NCI-H2107 treated with DMSO at 0.1 percent for 48 hours (cell line): ENCODE results near the gene OPN1SW.

Experiments
- DNase-seq: peaks from one replicate; lab custom pipeline; 2025; ENCODE audit not compliant: unreplicated experiment; lab: John Stamatoyannopoulos, UW

The OPN1SW gene

GRCh38 chr7:128763541-128763940, 12.1 kb downstream of the OPN1SW start:
- no peak for DNase-seq

- DNase-seq, result no peak
Observed at GRCh38 chr7:128759242-128759641, 16.4 kb downstream of the OPN1SW start.

GRCh38 chr7:128758553-128758952, 17.0 kb downstream of the OPN1SW start:
- DNase-seq, result no peak

GRCh38 chr7:128757203-128757602, 18.4 kb downstream of the OPN1SW start:
- DNase-seq, result no peak

- no peak for DNase-seq
Observed at GRCh38 chr7:128755819-128756476, 19.6 kb downstream of the OPN1SW start.

GRCh38 chr7:128755075-128755818, 20.3 kb downstream of the OPN1SW start:
- no peak for DNase-seq

- DNase-seq, result no peak
Observed at GRCh38 chr7:128752251-128752650, 23.3 kb downstream of the OPN1SW start.

GRCh38 chr7:128747327-128748079, 28.1 kb downstream of the OPN1SW start:
- no peak for DNase-seq

- no peak for DNase-seq
Observed at GRCh38 chr7:128745706-128746105, 29.9 kb downstream of the OPN1SW start.

- no peak for DNase-seq
Observed at GRCh38 chr7:128744366-128744905, 31.2 kb downstream of the OPN1SW start.

GRCh38 chr7:128743112-128743772, 32.4 kb downstream of the OPN1SW start:
- no peak for DNase-seq

- DNase-seq, result no peak
Observed at GRCh38 chr7:128742206-128742605, 33.4 kb downstream of the OPN1SW start.

- DNase-seq, result no peak
Observed at GRCh38 chr7:128741491-128741890, 34.1 kb downstream of the OPN1SW start.

- DNase-seq, result no peak
Observed at GRCh38 chr7:128740996-128741395, 34.6 kb downstream of the OPN1SW start.

GRCh38 chr7:128739990-128740682, 35.5 kb downstream of the OPN1SW start:
- DNase-seq, result no peak

GRCh38 chr7:128739048-128739962, 36.3 kb downstream of the OPN1SW start, which contains the start of gene CALU:
CALU (plus strand) TSS chr7:128739359; CDS start chr7:128748584, 9,225 bp downstream.
- DNase-seq, result peak; percentile 93

GRCh38 chr7:128738570-128739047, 37.0 kb downstream of the OPN1SW start:
- DNase-seq, result no peak

- DNase-seq, result no peak
Observed at GRCh38 chr7:128737867-128738385, 37.7 kb downstream of the OPN1SW start.

- no peak for DNase-seq
Observed at GRCh38 chr7:128737441-128737840, 38.2 kb downstream of the OPN1SW start.
